ENCODE measurements around the gene ZRANB1. TPM values are rescaled to one million over a fixed set of nuclear protein-coding genes. Genes with fewer than 3 reads are reported as not detected.

Gene ZRANB1
- polyA plus RNA-seq, 1 donor = 31.8 TPM

DNA sequence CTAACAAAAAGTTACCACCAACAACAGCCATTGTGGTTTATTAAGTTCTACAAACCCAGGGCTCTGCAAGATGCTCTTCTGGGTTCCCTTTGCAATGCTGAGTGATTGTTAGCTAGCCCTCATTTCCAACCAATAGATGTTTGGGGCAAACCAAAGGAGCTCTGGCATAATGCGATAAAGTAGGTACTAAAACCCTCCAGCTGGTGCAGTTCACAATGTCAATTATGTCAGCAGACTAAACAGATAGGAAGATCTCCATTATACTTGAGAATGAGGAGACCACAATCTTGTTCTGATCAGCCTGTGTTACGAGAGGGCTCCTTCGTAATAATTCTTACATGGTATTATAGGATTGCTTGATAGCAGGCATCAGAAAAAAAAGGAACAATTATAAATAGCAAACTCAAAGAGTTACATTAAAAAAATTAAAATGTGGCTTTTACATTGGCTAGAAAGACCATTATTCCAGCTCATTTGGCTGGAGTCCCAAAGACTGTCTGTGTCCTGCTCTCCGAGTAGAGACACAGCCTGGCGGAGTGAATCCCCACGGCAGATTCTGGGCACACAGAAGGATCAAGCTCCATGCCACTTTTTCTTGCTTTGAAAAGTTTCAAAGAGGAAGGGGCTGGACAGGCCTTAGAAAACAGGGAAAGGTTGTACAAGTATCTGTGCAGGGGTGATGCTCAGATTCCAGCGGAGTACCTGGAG lies 93.8 kb downstream of the ZRANB1 start:
- DNase-seq = no peak

DNA sequence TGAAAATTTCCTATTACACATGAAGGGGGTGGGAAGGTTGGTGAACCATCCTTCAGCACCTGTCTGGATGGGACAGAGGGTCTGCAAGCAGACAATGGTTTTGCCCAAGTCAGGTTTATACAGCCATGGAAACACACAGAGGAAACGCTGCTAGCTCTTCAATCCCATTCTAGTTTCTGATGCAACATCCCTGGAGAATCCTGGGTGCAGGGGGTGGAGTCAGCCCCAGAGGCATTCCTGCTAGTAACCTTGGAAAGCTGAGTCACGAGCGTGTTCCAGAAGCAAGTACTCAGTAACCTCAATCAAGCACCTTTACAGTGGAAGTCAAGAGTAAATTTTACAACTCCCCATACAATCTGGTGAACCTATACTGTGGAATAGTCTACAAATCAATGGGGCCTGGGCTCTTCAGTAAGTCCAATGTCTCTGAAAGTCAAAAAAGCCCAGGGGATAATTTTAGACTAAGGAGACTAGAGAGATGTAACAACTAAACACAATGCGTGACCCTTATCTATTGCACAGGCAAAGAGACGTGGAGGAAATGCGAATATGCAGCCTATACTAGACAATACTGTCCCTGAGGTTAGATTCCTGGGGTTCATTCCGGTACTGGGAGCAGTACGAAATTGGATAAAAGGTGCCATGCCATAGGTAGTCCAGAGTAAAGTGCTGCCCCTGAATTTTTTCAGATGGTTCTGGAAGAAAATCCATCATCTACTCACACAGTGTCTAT lies 95.4 kb downstream of the ZRANB1 start:
- no peak for DNase-seq

Other genes starting within 250 kb of the ZRANB1 start
- gene FAM53B, start 197.7 kb upstream of the ZRANB1 start, polyA plus RNA-seq (ENCODE audit: insufficient read length) = 23.4 TPM
- gene EEF1AKMT2, start 150.2 kb upstream of the ZRANB1 start, polyA plus RNA-seq (ENCODE audit: insufficient read length) = 48.0 TPM
- gene ABRAXAS2, start 140.3 kb upstream of the ZRANB1 start, polyA plus RNA-seq (ENCODE audit: insufficient read length) = 29.1 TPM
- 83.5 TPM for gene CTBP2, start 218.4 kb downstream of the ZRANB1 start, polyA plus RNA-seq (ENCODE audit: insufficient read length)